DMS 273 treated with DMSO at 0.1 percent for 48 hours (cell line): ENCODE results near the gene TPPP.

ENCODE experiments used
- DNase-seq: peaks from one replicate; lab custom pipeline; 2025; lab: John Stamatoyannopoulos, UW

TPPP gene

DNA sequence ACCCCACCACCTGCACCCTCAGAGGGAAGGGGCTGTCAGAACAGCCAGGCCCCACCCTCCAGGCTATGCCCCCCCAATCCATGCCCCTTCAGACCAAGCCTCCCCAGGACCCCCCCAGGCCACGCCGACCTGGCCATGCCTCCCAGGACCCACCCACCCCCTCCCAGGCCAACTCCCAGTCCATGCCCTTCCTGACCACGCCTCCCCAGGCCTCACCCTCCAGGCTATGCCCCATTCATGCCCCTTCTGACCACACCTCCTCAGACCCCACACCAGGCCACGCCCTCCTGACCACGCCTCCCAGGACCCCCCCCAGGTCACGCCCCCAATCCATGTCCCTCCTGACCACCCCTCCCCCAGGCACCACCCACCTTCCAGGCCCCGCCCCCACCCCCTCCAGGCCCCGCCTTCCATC lies 27.6 kb downstream of the TPPP start:
- no peak for DNase-seq

DNA sequence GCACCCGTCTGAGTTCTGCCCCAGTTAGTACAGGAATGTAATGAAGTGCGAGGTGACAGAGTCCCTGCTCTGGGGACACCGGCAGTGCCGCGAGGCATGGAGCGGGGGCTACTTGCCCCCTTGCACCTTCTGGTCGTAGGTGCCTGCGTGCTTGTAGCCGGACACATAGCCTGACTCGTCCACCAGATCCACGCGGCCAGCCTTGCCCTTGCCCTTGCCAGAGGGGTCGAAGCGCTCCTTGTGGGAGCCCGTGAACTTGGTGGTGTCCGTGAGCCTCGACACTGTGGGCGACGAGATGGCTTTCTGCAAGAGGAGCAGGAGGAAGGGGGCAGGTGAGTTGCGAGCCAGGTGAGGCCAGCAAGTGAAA lies 28.2 kb downstream of the TPPP start:
- DNase-seq: no peak

DNA sequence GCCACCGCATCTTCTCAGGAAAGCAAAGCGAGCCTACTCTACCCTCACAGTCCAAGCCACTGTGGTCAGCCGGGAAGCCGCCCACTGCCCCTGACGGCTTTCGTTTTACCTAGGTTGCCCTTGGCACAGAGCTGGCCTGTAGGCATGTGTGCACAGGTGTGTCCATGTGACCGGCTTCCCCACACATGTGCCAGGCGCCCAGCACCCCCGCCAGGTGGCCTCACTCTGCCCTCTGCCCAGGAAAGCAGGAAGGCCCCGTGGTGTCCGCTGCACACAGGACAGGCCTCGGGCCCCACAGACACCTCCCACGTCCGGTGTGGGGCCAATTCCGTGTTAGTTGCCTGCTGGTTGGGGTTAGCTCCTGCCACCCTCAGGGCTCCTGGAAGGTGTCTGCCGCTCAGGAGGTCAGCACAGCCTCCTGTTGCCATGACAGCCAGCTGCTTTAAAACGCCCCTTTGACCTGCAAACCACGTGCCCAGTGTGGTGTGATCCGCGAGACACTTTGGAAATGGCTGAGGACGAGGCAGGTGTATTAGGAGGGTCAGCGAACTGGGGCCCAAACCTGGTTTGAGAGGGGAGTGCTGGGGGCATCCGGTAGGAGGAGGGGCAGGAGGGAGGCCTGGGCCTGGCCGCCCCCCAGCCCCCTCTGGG lies 28.7 kb downstream of the TPPP start:
- DNase-seq: no peak

DNA sequence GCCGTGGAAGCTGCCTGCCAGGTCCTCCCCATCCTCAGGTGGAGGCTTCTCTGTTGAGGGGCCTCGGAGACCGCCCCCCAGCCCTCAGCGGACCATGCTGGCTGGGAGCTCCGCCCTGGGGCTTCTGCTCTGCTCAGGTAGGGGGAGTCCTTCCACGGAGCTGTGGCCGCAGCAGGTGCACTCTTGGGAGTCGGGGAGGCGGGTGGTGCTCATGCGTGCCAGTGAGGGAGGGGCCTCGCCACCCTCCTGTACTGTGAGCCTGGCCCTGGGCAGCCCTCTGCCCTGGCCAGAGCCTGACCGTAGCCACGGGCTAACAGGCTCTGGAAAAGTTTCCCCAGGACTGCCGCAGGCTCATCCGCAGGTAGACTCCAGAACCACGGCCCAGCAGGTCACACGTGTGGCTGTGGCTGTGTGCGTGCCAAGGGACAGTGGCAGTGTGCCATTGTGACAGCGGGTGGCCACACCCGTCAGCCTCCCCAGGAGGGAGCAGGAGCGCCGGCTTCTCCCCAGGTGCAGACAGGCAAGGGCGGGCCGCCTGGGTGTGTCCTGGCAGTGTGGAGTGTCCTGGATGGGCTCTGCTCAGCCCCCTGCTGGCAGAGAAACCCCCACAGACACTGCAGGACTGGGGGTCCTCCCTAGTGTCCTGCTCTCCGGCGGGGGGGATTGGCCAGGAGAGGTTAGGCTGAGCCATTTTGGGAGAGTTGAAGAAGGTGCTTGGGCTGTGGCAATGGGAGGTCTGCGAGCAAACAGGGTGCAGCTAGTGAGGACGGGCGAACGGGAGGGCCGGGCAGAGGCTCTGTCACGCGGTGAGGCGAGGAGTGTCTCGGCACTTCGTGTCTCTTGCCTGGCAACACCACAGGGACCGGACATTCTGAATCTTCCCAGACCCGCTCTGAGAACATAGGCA lies 29.5 kb downstream of the TPPP start:
- no peak for DNase-seq

DNA sequence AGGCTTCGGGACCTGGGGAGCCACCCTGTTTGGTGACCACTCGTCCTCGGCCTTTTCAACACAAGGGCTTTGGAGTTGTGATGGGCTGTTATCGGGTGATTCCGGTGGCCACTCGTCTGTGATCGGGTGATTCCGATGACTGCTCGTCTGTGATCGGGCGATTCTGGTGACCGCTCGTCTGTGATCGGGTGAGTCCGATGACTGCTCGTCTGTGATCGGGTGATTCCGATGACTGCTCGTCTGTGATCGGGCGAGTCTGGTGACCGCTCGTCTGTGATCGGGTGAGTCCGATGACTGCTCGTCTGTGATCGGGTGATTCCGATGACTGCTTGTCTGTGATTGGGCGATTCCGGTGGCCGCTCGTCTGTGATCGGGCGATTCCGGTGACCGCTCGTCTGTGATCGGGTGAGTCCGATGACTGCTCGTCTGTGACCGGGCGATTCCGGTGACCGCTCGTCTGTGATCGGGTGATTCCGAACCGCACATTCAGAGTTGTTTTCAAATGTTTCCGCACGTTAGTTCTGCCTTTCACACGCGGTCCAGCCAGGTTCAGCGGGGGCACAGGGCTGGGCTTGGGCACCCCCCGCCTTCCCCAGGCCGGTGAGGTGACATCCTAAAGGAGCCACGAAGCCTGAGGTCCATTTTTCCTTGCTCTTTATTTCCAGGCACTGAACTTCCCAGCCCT lies 30.3 kb downstream of the TPPP start:
- DNase-seq: no peak

DNA sequence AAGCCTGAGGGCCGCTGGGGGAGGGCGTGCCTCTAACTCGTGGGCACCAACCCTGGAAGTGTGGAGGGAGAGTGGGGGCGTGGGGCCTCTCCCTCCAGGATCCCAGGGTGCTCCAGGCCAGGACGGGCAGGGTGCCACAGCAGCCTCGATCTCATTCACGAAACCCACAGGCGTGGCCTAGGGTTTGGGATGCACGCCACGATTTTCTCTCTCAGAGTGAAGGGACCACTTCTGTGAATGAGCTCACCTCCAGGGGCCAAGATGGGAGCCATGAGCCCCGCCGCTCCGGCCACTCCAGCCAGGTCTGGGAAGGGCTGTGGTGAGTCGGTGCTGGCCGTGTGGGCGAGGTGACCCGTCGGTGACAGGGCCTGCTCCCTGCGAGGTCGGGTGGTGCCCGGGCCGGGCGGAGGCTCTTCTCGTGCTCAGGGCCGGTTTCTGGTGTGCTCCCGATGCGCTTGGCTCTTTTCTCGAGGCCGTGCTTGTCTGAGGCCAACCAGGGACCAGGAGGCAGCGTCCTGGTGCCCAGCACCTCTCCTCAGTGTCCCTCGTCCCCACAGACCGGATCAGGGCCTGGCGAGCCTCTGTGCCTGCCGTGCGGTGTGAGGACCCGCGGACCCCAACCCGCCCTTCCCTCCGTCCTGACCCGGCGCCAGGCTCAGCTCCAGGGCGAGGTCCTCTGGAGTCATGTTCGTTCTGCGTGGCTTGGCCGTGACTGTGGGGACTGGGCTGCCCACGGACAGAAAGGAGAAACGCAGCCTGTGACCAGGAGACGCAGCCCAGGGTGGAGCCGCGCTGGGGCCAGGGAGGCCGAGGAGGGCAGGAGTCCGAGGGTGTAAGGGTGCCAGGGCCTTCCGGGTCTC lies 31.0 kb downstream of the TPPP start:
- DNase-seq: no peak

DNA sequence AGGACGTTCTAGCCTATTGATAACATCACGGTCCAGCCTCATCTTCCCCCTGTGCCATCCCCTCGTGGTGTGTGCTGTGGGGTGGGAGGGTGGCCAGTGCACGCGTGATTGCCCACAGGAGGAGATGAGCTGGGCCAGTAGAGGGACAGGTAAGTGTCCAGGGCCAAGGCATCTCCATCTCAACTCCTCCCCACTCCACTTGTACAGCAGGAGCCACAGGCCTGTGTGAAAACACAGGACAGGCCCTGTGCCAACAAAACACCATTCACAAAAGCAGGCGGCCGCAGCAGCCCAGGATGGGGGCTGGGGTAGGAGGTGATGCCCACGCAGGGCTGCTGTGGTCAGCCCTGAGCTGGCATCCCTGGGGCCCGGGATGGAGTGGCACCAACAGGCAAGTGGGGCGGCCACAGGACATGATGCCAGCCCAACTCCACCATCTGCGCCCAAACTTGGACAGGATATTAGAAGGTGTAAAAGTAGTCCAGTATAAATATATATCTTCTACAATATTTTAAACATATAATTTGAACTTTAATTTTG lies 32.6 kb downstream of the TPPP start:
- no peak for DNase-seq

DNA sequence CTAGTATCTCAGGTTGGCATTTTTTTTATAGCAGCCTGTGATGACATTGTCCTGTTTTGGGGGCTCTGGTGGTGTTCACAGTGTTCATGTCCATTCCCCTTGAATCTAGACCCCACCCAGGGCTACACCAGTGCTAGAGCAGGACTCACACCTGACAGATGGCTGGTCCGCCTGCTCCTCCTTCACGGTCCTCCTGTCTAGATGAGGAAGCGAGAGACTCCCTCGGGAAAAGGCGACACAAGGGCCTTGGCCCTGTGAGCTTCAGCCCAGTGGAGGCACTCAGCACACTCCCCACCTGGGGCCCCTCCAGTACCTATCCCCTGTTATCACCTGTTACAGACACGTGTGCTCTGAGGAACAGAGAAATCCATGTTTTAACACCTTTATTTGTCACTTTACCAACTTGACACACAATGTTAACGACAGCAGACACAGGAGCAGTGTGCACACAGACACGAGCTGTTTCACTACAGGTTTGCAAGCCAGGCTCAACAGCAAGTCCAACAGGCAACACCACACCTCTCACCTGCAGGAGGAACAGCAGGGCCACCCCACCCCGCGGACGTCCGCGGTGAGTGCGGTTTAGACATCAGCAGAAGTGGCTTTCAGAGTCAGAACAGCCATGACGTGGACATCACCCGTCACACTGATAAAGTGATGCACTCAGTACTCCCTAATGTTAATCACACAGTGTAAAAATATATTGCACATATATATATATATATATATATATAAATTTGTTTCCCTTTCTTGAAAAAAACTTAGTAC lies 33.5 kb downstream of the TPPP start:
- DNase-seq: no peak

DNA sequence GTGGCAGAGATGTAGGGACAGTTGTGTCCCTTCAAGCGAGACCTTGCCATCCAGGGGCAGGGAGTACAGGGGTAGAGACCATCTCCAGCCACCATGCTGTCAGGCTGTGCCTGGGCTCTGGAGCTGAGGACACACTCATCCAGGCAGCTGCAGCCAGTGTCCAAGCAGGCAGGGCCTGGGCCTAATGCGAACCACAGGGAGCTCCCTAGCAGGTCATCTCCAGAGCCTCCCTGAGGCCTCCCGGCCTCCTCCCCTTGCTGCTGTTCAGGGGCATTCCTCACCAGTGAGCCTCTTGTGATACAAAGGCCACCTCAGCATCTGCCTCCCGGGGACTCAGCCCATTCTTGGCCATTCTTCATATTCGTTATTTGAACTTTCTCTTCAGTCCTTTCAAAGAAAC lies 35.0 kb downstream of the TPPP start:
- DNase-seq: no peak

DNA sequence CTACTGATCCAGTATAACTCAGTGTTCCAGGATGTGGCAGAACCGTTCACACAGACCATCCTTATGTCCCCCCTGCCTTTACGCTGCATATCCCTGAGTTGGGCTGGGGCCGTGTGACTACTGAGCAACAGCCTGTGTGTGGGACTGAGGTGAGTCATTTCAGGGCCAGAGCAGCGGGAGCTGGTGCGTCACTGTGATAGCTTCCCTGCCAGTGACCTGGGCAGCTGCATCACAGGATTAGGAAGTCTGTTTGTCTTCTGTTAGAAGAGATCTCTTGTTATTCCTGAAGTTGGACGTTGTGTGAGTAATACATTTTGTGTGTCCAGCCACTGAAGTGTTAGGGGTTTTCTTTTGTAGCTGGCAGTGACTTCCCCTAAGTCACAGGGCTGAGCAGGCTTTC lies 35.6 kb downstream of the TPPP start:
- DNase-seq: no peak

DNA sequence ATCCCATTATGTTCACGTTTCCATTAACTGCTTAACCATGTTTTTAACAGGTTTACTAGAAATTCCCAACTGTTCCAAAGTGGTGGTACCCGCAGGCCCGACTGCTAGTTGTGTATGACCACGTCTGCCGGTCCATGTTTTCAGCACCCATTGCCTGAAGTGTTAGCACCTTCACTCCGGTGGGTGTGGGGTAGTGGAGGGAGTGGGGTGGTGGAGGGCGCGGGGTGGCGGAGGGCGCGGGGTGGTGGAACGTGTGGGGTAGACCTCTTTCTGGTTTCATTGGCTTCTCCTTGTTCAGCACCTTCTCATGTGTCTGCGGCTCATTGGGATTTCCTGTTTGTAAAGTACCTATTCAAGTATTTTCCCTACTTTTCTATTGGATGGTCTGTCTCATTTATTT lies 37.7 kb downstream of the TPPP start:
- DNase-seq: no peak

DNA sequence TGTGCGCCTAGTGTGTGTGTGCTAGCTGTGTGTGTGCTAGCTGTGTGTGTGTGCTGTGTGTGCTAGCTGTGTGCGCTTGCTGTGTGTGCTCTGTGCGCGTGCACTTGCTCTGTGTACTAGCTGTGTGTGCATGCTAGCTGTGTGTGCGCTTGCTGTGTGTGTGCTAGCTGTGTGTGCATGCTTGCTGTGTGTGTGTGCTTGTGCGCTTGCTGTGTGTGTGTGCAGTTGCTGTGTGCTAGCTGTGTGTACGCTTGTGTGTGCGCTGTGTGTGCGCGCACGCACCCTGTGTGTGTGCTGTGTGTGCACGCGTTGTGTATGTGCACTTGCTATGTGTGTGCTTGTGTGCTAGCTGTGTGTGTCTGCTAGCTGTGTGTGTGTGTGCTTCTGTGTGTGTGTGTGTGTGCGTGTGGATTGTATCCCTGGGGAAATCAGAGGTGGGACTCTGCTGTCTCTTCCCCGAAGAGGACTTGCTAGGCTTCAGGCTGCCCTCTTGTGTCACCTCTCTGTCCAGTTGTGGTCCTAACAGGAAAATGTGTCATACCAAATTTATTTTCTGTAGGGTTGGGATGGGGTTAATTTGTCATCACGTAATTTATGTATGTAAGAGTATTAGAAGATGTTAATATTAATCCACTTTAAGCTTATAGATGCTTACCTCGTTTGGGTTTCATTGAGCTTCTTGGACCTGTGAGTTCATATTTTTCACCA lies 38.9 kb downstream of the TPPP start:
- DNase-seq: no peak

DNA sequence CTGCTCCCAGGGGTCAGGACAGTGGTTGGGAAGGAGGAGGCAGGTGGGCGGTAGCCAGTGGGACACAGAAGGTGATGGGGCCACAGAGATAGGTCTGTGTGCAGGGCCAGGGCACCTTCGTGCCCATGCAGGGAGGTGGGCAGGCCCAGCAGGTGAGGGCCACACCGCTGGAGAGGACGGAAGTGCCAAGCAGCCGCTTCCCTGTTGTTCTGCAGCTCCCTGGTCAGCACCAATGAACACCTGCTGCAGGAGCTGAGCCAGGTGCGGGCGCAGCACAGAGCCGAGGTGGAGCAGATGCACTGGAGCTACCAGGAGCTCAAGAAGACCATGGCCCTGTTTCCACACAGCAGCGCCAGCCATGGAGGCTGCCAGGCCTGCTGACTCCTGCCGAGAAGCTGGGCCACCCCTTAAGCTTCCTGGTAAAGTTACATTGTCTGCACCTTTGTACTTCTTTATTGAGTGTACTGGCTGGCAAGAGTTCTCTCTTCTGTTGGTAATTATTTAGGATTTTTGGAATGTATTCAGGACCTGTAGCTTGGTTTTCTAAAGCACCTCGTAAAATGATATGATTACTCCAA lies 40.3 kb downstream of the TPPP start:
- no peak for DNase-seq

DNA sequence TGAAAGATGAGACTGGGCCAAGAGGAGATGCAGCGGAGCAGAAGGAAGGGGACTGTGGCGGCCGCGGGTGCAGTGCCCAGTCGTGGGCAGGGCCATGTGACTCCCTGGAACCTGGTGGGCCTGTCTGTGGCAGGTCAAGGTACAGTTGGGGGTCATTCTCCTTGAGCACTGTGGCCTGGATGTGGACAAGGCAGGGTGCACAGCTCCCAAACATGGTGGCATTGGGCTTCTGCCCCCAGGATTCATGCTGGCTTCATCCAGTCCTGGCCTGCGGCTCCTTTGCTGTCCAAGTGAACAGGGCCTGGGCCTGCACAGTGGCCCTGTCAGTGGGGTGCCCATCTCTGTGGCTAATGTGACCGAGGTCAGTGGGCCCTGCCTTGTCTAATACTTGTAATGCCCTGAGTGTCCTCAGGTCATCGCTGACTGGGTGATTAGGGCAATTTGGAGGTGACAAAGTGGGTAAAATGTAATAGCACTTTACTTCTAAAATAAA lies 41.1 kb downstream of the TPPP start:
- no peak for DNase-seq

DNA sequence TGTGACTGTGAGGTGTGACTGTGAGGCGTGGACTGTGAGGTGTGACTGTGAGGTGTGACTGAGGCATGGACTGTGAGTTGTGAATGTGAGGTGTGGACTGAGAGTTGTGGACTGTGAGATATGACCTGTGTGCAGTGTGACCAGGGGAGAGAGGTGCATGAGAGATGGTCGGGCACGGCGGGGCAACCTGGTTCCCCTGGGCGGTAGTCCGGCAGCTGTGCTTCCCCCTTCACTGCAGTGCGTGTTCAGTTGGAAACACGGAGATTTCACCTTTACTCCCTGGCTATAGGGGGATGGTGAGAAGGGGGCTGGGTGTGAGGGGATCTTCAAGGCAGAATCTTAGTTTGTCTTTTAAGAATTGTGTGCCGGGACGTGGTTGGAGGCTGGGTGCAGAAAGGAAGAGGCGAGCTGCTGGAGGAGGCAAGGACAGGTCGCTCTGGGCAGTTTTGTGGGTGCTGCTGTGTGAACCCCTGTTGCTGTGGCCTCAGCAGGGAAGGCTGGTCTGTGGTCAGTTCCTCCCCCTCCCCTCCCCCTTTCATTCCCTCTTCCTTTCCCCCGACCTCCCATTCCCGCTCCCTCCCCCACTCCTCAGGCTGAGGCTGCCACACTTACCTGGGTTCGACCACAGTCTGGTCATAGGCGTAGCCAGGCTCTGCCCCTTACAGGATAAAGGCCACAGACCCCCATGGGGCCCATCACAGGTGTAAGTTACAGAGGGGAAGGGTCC lies 41.7 kb downstream of the TPPP start:
- DNase-seq: no peak

DNA sequence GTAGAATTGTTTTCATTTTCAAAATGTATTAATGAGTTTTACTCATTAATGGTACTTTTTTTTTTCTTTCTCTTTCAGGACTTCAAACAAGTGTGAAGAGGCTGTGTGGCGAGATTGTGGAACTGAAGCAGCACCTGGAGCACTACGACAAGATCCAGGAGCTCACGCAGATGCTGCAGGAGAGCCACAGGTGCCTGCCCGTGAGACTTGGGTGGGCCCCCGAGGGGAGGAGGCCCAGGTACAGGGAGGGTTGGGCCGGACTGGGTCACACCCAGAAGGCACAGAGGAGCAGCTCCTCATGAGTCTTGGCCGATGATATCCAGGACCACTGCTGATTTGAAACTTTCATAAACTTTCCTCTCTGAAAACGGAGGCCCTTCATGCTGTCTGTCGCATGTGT lies 45.4 kb downstream of the TPPP start:
- DNase-seq: no peak

DNA sequence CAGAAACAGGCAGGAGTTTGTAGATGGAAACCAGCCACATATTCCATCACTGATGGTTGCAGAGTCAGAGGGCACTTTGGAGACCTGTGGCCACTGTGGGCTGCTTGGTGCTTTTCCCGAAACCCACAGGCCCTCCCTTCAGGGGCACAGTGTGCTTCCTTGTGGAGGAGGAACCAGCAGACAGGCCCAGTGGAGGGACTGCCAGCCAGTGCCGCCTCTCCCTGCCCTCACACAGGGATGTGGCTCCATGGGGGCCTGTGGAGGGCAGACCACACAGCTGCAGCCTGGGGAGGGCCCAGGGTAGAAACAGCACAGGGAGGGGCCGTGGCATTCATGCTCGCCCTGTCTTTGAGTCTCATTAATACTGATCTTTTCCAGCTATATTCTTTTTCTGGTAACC lies 45.8 kb downstream of the TPPP start:
- DNase-seq: no peak

DNA sequence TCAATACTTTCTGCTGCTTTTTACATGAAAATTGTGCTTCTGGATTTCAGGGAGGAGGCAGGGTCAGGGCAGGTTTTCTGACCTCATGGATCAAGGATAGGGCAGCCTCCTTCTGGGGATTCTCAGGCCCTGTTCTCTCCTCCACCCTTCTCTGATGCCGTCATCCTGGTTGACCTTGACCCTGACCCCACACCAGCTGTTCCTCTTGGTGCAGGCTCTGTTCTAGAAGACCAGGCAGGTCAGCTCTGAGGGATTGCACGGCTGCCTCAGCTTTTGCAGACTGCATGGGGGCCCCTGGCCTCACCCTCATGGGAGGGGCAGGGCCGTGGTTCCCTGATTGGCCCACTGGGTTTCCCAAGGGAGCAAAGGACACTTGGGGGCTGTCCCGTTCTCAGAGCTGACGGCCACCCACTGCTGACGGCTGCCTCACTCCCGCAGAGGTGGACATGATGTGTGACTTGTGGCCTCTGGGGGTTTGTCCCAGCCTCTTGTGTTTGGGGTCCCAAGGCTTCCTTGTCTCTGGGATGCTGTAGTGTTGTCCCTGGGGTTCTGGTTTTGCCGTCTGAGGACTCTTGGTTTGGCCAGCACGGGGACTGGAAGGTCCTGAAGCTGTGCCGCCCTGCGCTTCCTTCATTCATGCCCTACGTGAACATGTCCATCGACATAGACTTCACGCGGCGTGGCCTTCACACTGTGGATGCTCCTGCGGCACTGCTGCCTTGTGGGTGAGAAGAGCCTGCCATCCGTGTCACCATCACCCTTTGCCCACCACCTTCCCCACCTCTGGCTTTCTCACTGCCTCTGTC lies 46.6 kb downstream of the TPPP start:
- no peak for DNase-seq
